SK-N-MC (cell line): ENCODE measurements around the gene RYR2.
"Not testable (repeated sequence)": the region's sequence is repeated elsewhere in the genome, so short reads cannot be mapped to it uniquely, and the experiment has no call there.

Experiments used
- EZH2 ChIP-seq: fragments of 200-600 bp; sonication (generic); IDR thresholded peaks from one replicate; pipeline ENCODE4 v1.6.1; 2017; ENCODE audit warnings: antibody characterized with exemption
- FOXP2 ChIP-seq: optimal IDR thresholded peaks from 2 replicates; pipeline ENCODE3; 2011; ENCODE audit warnings: mild to moderate bottlenecking, moderate library complexity; ENCODE audit not compliant: insufficient read depth; ENCODE audit errors: extremely low read length, control extremely low read depth
- POLR2AphosphoS5 ChIP-seq: IDR thresholded peaks from 2 replicates; pipeline ENCODE4 v1.6.1; 2012; ENCODE audit warnings: mild to moderate bottlenecking, low read depth, low read length, borderline replicate concordance

GRCh38 chr1:237843516-237843915 lies 801.5 kb downstream of the RYR2 start:
- not testable (repeated sequence) for TF ChIP-seq EZH2, POLR2AphosphoS5, FOXP2
